H9 (cell line): ENCODE results near the gene SDC4. TPM values are rescaled to one million over a fixed set of nuclear protein-coding genes. Genes with fewer than 3 reads are reported as not detected.

Source experiments
- DNase-seq: peaks from one replicate; pipeline ENCODE4 v3.0.0-alpha.2; 2017
- H2AFZ ChIP-seq: one replicate; pipeline ENCODE4 v1.6.1; 2013; ENCODE audit warnings: mild to moderate bottlenecking, low read length, control low read depth, moderate library complexity
- H2AK5ac ChIP-seq: 2 replicates; pipeline ENCODE4 v1.6.1; 2013; ENCODE audit warnings: low read length, control low read depth, mixed read lengths; ENCODE audit not compliant: insufficient read length
- H2BK120ac ChIP-seq: one replicate; pipeline ENCODE4 v1.6.1; 2013; ENCODE audit warnings: low read depth, mild to moderate bottlenecking, low read length, control low read depth, inconsistent platforms; ENCODE audit not compliant: poor library complexity, severe bottlenecking
- H2BK12ac ChIP-seq: 2 replicates; pipeline ENCODE4 v1.6.1; 2013; ENCODE audit warnings: low read length, control low read depth, mixed read lengths, low read depth; ENCODE audit not compliant: insufficient read length
- H2BK15ac ChIP-seq: 2 replicates; pipeline ENCODE4 v1.6.1; 2013; ENCODE audit warnings: low read depth, low read length, control low read depth
- H2BK20ac ChIP-seq: one replicate; pipeline ENCODE4 v1.6.1; 2013; ENCODE audit warnings: low read depth, mild to moderate bottlenecking, low read length, control low read depth, inconsistent platforms; ENCODE audit not compliant: poor library complexity, severe bottlenecking
- H2BK5ac ChIP-seq: 2 replicates; pipeline ENCODE4 v1.6.1; 2013; ENCODE audit warnings: low read length, control low read depth, mixed read lengths; ENCODE audit not compliant: insufficient read length
- H3K14ac ChIP-seq: 2 replicates; pipeline ENCODE4 v1.6.1; 2013; ENCODE audit warnings: low read length, control low read depth; ENCODE audit not compliant: insufficient read depth
- H3K18ac ChIP-seq: 2 replicates; pipeline ENCODE4 v1.6.1; 2013; ENCODE audit warnings: low read depth, mild to moderate bottlenecking, mixed read lengths, low read length, control low read depth; ENCODE audit not compliant: insufficient read length
- H3K23ac ChIP-seq: 2 replicates; pipeline ENCODE4 v1.6.1; 2013; ENCODE audit warnings: low read length, control low read depth, mixed read lengths, low read depth; ENCODE audit not compliant: insufficient read length
- H3K23me2 ChIP-seq: 2 replicates; pipeline ENCODE4 v1.6.1; 2013; ENCODE audit warnings: low read depth, mild to moderate bottlenecking, mixed read lengths, low read length, control low read depth; ENCODE audit not compliant: insufficient read length, poor library complexity, severe bottlenecking
- H3K27ac ChIP-seq: 2 replicates; pipeline ENCODE4 v1.5.1; 2013; ENCODE audit warnings: low read length, control low read depth, mixed read lengths, low read depth; ENCODE audit not compliant: insufficient read length
- H3K27me3 ChIP-seq: 2 replicates; pipeline ENCODE4 v1.6.1; 2013; ENCODE audit warnings: low read length, control low read depth, inconsistent platforms; ENCODE audit not compliant: insufficient read depth
- H3K4ac ChIP-seq: 2 replicates; pipeline ENCODE4 v1.6.1; 2013; ENCODE audit warnings: low read depth, mild to moderate bottlenecking, control low read depth, inconsistent platforms, low read length, moderate library complexity
- H3K4me1 ChIP-seq: 2 replicates; pipeline ENCODE4 v1.6.1; 2013; ENCODE audit warnings: low read length, control low read depth, inconsistent platforms; ENCODE audit not compliant: insufficient read depth
- H3K4me2 ChIP-seq: 2 replicates; pipeline ENCODE4 v1.6.1; 2013; ENCODE audit warnings: low read length, control low read depth, mixed read lengths; ENCODE audit not compliant: insufficient read length, insufficient read depth
- H3K56ac ChIP-seq: 2 replicates; pipeline ENCODE4 v1.6.1; 2013; ENCODE audit warnings: low read depth, mild to moderate bottlenecking, mixed read lengths, low read length, control low read depth; ENCODE audit not compliant: insufficient read length
- H3K79me1 ChIP-seq: 2 replicates; pipeline ENCODE4 v1.6.1; 2013; ENCODE audit warnings: low read depth, mild to moderate bottlenecking, moderate library complexity, low read length, control low read depth, inconsistent platforms; ENCODE audit not compliant: insufficient read depth, poor library complexity, severe bottlenecking
- H3K79me2 ChIP-seq: 2 replicates; pipeline ENCODE4 v1.6.1; 2013; ENCODE audit warnings: low read length, control low read depth, inconsistent platforms; ENCODE audit not compliant: insufficient read depth
- H3K9ac ChIP-seq: 2 replicates; pipeline ENCODE4 v1.6.1; 2013; ENCODE audit warnings: low read length, control low read depth, mixed read lengths; ENCODE audit not compliant: insufficient read length; ENCODE audit errors: extremely low read depth
- H3K9me3 ChIP-seq: one replicate; pipeline ENCODE4 v1.6.1; 2013; ENCODE audit warnings: low read depth, low read length, inconsistent platforms; ENCODE audit not compliant: control insufficient read depth
- H3T11ph ChIP-seq: one replicate; pipeline ENCODE4 v1.6.1; 2013; ENCODE audit warnings: mild to moderate bottlenecking, low read length, control low read depth, inconsistent platforms
- H4K20me1 ChIP-seq: one replicate; pipeline ENCODE4 v1.6.1; 2013; ENCODE audit not compliant: control insufficient read depth, insufficient read length, insufficient read depth
- H4K5ac ChIP-seq: 2 replicates; pipeline ENCODE4 v1.6.1; 2013; ENCODE audit warnings: low read depth, mild to moderate bottlenecking, mixed read lengths, low read length, control low read depth; ENCODE audit not compliant: insufficient read length
- H4K8ac ChIP-seq: replicated peaks from 2 replicates; pipeline ENCODE4 v1.6.1; 2013; ENCODE audit warnings: low read length, control low read depth, mixed read lengths, low read depth; ENCODE audit not compliant: insufficient read length
- H4K91ac ChIP-seq: 2 replicates; pipeline ENCODE4 v1.6.1; 2013; ENCODE audit warnings: low read depth, mild to moderate bottlenecking, moderate library complexity, mixed read lengths, low read length, control low read depth; ENCODE audit not compliant: insufficient read length
- H3K27ac Mint-ChIP-seq, 3 experiments: 2 replicates in 2 of 3; 3 replicates in 1 of 3; pipeline ENCODE4 v1.8.0; 2020 to 2021; ENCODE audit warnings: mixed read lengths in 3 of 3, mild to moderate bottlenecking in 1 of 3, moderate library complexity in 1 of 3
- H3K27me3 Mint-ChIP-seq: 2 replicates; pipeline ENCODE4 v1.8.0; 2021; ENCODE audit warnings: low read depth, mild to moderate bottlenecking, moderate library complexity, mixed read lengths
- H3K36me3 Mint-ChIP-seq, 3 experiments: 2 replicates in 2 of 3; 3 replicates in 1 of 3; pipeline ENCODE4 v1.8.0; 2020 to 2021; ENCODE audit warnings: low read depth in 3 of 3, mixed read lengths in 3 of 3; ENCODE audit not compliant: insufficient read depth in 1 of 3
- H3K4me1 Mint-ChIP-seq, 2 experiments: 2 replicates each; pipeline ENCODE4 v1.8.0; 2020; ENCODE audit warnings: mixed read lengths in 2 of 2
- H3K4me3 Mint-ChIP-seq, 2 experiments: 2 replicates in 1 of 2; 3 replicates in 1 of 2; pipeline ENCODE4 v1.8.0; 2020 to 2021; ENCODE audit warnings: mild to moderate bottlenecking in 2 of 2, mixed read lengths in 2 of 2, moderate library complexity in 1 of 2
- H3K9me3 Mint-ChIP-seq, 2 experiments: 2 replicates in 1 of 2; 3 replicates in 1 of 2; pipeline ENCODE4 v1.8.0; 2020; ENCODE audit warnings: mild to moderate bottlenecking in 2 of 2, mixed read lengths in 2 of 2, moderate library complexity in 1 of 2
- WGBS: extraction: QIAGEN DNeasy Blood & Tissue Kit; methylation state at CpG from one replicate; pipeline ENCODE4 v1.1.7; 2013; ENCODE audit warnings: missing lambda C conversion rate, low lambda C conversion rate, mixed read lengths; ENCODE audit not compliant: insufficient read length; ENCODE audit errors: extremely low coverage; 5-methylcytosine and 5-hydroxymethylcytosine counted together
- total RNA-seq: library from RNA; stranded (reverse); gene quantifications from 2 replicates; pipeline ENCODE4 v1.2.1, GENCODE V29; 2021
- TF ChIP-seq, protein P1 (sequence below): fragments of 200-600 bp; sonication (generic); conservative IDR thresholded peaks from 3 replicates; pipeline ENCODE4 v1.8.0; 2021; ENCODE audit warnings: antibody characterized with exemption, mild to moderate bottlenecking

SDC4 gene
- total RNA-seq, 1 experiment from 2014 or later = 50.7 TPM

GRCh38 chr20:45358282-45359068 lies 10.3 kb upstream of the SDC4 start:
- Histone ChIP-seq H3K9ac (no peak overlapping the region), H4K8ac (no peak overlapping the region), H3K79me1 (no peaks in the 10 kb centered on the region), H4K20me1 (no peaks in the 10 kb centered on the region), H2BK15ac (no peak overlapping the region), H3K4me1 (peaks cover 3% of the 10 kb centered on the region; the same call in 1 of the 2 replicates), H2AFZ (peak overlapping the region; percentile 63), H3K4me2 (no peak overlapping the region), H3K18ac (peak overlapping the region; percentile 42), H3K23ac (no peak overlapping the region), H3K9me3 (no peaks in the 10 kb centered on the region), H2BK20ac (no peak overlapping the region), H2AK5ac (no peak overlapping the region), H4K5ac (no peak overlapping the region), H3K56ac (no peak overlapping the region), H3K14ac (no peak overlapping the region), H3K27me3 (no peaks in the 10 kb centered on the region), H3T11ph (no peak overlapping the region), H4K91ac (no peak overlapping the region), H2BK5ac (no peak overlapping the region), H3K23me2 (peaks cover 2% of the 10 kb centered on the region), H3K4ac (no peak overlapping the region), H3K79me2 (no peaks in the 10 kb centered on the region; the same call in 1 of the 2 replicates), H3K27ac (no peak overlapping the region), H2BK120ac (no peak overlapping the region), H2BK12ac (no peak overlapping the region)
- H3K4me3 Mint-ChIP-seq = no peak overlapping the region
- TF ChIP-seq, protein P1, sequence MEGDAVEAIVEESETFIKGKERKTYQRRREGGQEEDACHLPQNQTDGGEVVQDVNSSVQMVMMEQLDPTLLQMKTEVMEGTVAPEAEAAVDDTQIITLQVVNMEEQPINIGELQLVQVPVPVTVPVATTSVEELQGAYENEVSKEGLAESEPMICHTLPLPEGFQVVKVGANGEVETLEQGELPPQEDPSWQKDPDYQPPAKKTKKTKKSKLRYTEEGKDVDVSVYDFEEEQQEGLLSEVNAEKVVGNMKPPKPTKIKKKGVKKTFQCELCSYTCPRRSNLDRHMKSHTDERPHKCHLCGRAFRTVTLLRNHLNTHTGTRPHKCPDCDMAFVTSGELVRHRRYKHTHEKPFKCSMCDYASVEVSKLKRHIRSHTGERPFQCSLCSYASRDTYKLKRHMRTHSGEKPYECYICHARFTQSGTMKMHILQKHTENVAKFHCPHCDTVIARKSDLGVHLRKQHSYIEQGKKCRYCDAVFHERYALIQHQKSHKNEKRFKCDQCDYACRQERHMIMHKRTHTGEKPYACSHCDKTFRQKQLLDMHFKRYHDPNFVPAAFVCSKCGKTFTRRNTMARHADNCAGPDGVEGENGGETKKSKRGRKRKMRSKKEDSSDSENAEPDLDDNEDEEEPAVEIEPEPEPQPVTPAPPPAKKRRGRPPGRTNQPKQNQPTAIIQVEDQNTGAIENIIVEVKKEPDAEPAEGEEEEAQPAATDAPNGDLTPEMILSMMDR = no peak
- H3K9me3 Mint-ChIP-seq = no peaks in the 10 kb centered on the region
- H3K4me1 Mint-ChIP-seq = peaks cover 39 to 46% of the 10 kb centered on the region in 2 experiments
- no CpG with 5 or more reads among the region's 10 CpGs for WGBS
- H3K36me3 Mint-ChIP-seq = no peaks in the 10 kb centered on the region
- DNase-seq = no peak
- no peaks in the 10 kb centered on the region for H3K27me3 Mint-ChIP-seq
- H3K27ac Mint-ChIP-seq = peak overlapping the region in 2 of 3 experiments; percentile 16 to 34; a peak in 1 of 7 replicates
